ENCODE results near the gene RPS6KB2.

DNA sequence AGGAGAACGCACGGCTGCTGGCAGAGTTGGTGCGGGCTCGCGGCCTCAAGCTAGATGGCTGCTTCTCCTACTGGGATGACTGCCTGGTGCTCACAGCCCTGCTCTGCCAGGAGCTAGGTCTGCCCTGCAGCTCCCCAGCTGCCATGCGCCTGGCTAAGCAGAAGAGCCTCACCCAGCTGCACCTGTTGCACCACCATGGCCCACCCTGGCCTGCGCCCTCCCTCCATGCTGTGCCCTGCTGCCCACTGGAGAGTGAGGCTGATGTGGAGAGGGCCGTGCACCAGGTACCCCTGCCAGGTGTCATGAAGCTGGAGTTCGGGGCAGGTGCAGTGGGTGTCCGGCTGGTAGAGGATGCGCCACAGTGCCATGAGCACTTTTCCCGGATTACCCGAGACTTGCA, 4.8 kb upstream of the RPS6KB2 start:
- TF ChIP-seq, protein P1, sequence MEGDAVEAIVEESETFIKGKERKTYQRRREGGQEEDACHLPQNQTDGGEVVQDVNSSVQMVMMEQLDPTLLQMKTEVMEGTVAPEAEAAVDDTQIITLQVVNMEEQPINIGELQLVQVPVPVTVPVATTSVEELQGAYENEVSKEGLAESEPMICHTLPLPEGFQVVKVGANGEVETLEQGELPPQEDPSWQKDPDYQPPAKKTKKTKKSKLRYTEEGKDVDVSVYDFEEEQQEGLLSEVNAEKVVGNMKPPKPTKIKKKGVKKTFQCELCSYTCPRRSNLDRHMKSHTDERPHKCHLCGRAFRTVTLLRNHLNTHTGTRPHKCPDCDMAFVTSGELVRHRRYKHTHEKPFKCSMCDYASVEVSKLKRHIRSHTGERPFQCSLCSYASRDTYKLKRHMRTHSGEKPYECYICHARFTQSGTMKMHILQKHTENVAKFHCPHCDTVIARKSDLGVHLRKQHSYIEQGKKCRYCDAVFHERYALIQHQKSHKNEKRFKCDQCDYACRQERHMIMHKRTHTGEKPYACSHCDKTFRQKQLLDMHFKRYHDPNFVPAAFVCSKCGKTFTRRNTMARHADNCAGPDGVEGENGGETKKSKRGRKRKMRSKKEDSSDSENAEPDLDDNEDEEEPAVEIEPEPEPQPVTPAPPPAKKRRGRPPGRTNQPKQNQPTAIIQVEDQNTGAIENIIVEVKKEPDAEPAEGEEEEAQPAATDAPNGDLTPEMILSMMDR (optimal IDR thresholded peaks at IDR 0.05 in 1 of 3, IDR thresholded peaks at IDR 0.05 in 1 of 3, conservative IDR thresholded peaks at IDR 0.05 in 1 of 3; ENCODE audit: extremely low read depth in 1 of 3, insufficient read depth in 2 of 3, low read length in 3 of 3): no peak
- no peak for TF ChIP-seq EZH2 (IDR thresholded peaks at IDR 0.05; ENCODE audit: low read length)

Measured in keratinocyte (primary cell).